Right forelimb (tissue), 1 donor: ENCODE data around the gene LKAAEAR1.
A peak's percentile ranks its signal among the peaks of the same experiment; 100 is the strongest.
"Not testable (repeated sequence)": the region's sequence is repeated elsewhere in the genome, so short reads cannot be mapped to it uniquely, and the experiment has no call there.

Experiments used
- DNase-seq: peaks from one replicate; pipeline ENCODE4 v3.0.0-alpha.2; 2018

The LKAAEAR1 gene, protein sequence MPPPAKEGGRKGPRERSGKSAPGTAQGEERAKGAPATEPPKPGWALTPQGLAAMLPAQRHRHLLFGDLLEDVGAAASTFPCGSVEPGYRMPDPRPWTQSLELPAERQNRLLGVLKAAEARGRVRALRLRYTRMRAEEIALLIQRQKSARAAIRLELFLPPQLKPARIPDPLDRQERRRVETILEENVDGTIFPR

DNA sequence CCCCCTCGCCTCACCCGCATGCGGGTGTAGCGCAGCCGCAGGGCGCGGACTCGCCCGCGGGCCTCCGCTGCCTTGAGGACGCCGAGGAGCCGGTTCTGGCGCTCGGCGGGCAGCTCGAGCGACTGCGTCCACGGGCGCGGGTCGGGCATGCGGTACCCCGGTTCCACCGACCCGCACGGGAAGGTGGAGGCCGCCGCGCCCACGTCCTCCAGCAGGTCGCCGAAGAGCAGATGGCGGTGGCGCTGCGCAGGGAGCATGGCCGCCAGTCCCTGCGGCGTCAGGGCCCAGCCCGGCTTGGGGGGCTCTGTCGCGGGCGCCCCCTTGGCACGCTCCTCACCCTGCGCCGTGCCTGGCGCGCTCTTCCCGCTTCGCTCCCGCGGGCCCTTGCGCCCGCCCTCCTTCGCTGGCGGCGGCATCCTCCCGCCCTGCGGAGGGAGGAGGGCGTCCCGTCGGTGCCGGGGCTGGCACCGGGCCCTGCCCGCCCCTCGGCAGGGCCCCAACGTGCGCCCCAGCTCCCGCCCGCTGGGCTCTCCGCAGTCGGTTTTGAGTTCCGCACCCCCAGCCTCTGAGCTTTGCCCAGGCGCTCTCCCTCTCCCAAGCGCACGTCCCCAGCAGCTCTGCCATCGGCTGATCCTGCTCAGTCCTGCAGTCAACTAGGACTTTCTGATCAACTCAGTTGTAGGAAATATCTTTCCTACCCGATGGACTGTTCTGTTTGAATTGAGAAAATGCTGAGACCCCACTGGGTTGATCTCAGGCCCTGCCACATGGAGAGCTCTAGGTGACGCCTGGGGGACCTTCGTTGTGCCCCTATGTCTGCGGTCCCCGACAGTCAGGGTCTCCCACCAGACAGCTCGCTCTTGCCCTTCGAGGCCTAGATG is at the start of gene LKAAEAR1:
Gene LKAAEAR1 (minus strand): TSS at position 595 of the 881 bp plus-strand sequence. CDS start 179 bp downstream, at position 416.
- no peak for DNase-seq

DNA sequence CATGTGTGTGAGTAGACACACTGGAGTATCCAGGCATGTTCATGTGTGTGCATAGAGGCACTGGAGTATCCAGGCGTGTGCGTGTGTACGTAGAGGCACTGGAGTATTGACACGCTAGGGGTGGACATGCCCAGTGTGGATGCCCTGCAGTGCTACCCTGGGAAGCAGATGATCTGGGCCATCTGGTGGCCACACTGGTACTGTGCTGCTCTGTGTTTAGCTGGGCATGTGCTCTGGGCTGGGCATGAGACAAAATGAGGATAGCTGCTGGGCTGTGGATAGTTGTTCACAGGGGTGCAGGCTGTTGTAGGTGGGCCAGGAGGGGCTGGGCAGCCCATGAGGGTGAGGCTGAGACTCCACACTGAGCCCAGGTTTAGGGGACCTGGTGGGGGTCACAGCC is 47.2 kb upstream of the LKAAEAR1 start:
- DNase-seq, result no peak

DNA sequence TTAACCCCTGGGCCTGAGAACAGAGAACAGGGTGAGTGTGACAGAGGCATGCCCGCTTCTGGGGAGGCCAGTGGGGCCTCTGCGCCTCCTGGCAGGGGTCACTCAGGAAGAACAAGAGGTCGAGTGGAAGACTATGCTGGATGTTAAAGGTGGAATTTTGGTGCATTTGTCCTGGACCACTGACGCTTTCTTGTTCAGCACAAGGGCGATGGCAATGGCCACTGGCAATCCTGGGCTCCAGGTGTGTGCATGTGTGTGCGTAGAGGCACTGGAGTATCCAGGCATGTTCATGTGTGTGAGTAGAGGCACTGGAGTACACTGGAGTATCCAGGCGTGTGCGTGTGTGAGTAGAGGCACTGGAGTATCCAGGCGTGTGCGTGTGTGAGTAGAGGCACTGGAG is 46.7 kb upstream of the LKAAEAR1 start:
- DNase-seq, result no peak

GRCh38 chr20:64130271-64130670 is 46.1 kb upstream of the LKAAEAR1 start:
- DNase-seq, result no peak

- no peak for DNase-seq
These were observed 45.1 kb upstream of the LKAAEAR1 start for GRCh38 chr20:64129146-64129782.

DNA sequence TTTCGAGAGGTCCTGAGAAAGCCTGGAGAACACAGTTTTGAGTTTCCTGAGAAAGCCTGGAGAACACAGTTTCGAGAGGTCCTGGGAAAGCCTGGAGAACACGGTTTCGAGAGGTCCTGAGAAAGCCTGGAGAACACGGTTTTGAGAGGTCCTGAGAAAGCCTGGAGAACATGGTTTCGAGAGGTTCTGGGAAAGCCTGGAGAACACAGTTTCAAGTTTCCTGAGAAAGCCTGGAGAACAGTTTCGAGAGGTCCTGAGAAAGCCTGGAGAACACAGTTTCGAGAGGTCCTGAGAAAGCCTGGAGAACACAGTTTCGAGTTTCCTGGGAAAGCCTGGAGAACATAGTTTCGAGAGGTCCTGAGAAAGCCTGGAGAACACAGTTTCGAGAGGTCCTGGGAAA is 39.3 kb upstream of the LKAAEAR1 start:
- not testable (repeated sequence) for DNase-seq

DNA sequence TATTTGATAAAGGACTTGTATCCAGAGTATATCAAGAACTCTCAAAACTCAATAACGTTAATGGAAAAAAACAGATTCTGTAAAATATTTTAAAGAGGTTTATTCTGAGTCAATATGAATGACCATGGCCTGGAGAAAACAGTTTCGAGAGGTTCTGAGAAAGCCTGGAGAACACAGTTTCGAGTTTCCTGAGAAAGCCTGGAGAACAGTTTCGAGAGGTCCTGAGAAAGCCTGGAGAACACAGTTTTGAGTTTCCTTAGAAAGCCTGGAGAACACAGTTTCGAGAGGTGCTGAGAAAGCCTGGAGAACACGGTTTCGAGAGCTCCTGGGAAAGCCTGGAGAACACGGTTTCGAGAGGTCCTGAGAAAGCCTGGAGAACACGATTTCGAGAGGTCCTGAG is 38.7 kb upstream of the LKAAEAR1 start:
- not testable (repeated sequence) for DNase-seq

DNA sequence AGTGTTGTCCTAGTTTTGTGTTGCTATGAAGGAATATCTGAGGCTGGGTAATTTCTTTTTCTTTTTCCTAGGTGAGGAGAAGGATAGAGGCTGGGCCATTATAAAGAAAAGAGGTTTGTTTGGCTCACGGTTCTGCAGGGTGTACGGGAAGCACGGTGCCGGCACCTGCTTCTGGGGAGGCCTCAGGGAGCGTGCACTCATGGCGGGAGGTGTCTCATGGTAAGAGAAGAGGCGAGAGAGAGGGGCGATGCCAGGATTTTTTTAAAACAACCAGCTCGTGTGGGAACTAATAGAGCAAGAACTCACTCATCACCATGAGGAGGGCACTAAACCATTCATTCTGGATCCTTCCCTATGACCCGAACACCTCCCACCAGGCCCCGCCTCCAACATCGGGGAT is 37.4 kb upstream of the LKAAEAR1 start:
- DNase-seq, result no peak

DNA sequence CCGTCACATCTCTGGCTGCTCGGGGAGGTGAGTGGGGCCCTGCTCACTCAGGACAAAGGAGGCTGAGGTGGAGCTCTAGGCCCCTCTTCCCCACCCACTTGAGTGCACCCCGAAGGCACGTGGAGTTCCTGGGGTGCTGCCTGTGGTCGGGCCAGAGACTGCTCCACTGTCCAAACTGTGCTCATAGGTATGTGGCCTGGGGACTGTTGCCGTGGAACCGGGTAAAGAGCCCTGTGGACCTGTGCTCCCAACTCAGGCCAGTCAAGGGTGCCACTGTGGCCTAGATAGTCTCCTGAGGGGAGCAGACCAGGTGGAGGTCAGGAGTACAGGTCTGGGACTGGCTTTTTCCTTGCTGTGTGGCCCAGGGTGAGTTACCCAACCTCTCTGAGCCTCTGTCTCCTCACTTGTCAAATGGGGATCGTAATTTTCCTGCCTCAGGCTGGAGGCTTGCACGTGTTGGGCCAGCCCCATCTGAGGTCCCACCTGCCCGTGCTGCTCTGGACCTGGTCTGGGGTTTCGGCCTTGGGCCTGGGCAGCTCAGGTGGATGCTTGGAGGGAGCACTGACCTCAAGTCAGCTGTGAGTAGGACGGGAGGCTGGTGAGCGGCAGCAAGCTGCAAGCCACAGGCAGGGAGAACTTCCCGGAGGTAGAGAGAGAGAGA is 35.6 kb upstream of the LKAAEAR1 start:
- no peak for DNase-seq

GRCh38 chr20:64119301-64119680 is 35.1 kb upstream of the LKAAEAR1 start:
- DNase-seq, result no peak

DNA sequence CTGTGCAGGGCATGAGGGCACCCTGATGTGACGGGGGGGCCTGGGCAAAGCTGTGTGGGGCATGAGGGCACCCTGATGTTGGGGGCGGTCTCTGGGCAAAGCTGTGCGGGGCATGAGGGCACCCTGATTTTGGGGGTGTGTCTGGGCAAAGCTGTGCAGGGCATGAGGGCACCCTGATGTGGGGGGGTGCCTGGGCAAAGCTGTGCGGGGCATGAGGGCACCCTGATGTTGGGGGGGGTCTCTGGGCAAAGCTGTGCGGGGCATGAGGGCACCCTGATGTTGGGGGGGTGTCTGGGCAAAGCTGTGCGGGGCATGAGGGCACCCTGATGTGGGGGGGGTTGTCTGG is 33.2 kb upstream of the LKAAEAR1 start:
- DNase-seq, result not testable (repeated sequence)

DNA sequence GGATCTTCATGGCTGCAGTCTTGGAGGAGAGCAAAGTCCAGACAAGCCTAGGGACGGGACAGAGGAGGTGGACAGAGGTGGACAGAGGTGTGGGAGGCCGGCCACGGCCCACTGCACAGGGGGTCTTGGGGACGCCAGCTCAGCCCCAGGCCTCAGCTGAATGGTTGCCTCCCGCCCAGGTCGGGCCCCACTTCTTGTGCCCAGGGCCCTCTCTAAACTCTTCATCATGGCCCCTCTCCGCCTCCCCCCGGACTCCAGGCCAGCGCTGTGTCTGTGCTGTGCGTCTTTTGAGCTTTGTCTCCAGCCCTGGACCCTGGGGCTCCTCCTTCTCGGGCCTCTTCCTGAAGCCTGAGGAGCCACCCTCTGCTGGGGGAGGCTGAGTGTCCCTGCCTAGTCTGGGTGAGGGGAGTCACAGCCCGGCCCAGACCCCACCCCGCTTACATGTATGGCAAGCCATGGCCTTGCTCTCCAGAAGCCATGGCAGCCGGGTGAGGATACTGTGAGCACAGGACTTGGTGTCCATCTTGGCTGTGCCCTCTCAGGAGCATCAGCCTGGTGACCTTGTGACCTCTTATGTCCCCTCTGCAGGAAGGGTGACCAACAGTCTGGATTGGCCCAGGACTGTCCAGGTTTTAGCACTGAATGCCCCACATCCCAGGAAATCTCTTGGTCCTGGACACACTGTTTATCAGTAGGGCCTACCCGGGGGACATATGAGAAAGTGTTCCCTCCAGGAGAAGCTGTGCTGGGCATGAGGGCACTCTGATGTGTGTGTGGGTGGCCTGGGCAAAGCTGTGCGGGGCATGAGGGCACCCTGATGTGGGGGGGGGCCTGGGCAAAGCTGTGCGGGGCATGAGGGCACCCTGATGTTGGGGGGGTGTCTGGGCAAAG is 32.6 kb upstream of the LKAAEAR1 start:
- DNase-seq, result peak; percentile 39

- no peak for DNase-seq
These were observed 31.8 kb upstream of the LKAAEAR1 start for GRCh38 chr20:64116016-64116415.

GRCh38 chr20:64115171-64115911 is 31.1 kb upstream of the LKAAEAR1 start:
- DNase-seq, result no peak

DNA sequence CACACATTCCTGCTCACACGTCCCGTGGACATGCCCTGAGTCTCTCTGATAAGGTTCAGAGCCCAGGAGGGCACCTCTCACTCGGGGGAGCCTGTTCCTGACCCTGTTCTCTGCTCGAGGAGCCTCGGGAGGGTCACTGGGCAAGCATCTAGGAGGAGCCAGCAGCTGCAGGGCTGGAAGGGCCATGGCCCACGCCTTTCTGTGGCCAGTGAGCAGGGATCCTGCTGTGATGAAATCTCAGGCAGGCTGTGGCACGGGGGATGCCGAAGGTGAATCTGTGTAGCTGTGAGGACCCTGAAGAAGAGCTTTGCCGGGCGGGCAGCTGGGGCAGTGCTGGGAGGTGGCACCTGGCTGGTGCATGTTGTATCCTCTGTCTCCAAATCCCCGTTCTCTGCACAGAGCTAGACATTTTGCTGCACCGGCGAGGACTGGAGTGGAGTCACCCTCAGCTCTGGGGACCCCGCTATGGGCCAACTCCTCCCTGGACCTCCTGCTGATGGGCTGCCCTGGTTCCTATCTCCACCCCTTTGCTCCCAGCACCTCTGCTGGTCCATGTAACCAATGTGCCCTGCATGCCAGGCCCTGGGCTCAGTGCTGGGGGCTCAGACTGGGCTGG is 30.3 kb upstream of the LKAAEAR1 start:
- DNase-seq, result peak; percentile 34

DNA sequence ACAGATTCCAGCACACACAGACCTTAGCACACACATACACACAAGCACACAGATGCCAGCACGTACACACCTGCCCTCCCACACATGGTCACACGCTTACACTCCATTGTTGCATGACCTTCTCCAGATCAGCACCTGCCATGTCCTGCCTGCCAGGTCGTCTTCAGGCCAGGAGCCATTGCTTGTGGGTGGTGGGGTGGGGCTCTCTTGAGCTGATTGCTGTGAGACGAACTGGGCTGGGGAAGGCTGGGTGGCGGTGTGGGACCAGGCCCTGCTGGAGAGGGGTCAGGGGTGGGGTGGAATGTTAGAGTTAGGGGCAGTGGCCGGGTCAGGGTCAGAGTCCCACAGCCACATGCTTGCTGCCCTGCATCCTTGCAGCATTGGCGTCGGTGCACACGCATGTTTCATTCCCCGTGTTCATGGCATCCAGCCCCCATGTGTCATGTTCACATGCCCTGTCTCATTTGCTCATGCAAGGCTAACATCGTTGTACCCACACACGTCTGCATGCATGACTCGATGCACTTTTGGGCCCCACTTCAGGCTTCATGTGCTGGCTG is 29.7 kb upstream of the LKAAEAR1 start:
- no peak for DNase-seq

DNA sequence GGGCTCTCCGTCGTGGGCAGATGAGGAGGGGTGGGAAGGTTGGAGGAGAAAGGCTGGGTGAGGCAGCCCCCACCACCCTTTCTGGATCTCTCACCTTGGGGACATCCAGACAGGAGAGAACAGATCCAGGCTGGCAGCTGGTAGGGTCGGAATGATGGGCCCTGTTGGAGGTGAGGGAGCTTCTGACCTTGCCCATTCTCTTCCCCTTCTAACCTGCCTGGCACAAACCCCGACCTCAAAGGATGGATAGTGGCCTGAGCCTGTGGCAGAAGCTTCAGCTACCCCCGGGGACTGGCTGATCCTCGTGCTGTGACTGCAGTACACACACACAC is 29.2 kb upstream of the LKAAEAR1 start:
- no peak for DNase-seq

DNA sequence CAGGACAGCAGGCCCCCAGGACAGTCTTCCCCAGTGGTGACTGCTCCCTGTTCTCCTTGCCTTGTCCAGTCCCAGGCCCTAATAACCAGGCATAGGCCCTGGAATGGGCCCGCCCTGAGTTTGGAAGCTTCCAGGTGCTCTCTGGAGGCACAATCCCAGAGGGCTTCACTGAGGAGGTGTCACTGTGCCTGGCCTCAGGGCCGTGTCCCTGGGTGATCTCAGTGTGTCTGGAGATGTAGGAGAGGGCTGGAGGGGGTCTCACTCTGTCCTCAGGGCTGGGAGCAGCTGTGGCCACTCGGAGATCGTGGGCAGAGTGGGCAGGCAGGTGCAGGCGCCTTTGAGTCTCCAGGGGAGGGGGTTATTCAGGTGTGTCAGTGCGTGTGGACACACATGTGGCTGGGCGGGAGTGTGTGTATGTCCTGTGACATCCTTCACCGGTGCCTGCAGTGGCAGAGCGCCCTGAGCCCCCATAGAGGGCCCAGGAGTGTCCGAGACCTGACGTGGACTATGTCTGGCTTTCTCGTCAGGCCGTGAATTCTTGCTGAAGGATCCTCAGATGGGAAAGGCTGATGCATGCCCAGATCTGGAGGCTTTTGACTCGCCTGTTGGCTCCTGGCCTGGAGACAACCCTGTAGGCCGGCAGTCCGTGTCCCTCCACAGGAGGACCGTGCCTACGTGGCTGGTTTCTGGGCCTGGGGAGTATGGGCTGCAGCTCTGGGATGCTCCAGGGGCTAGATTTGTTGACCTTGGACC is 28.7 kb upstream of the LKAAEAR1 start:
- DNase-seq, result peak; percentile 23

GRCh38 chr20:64111841-64112641 is 27.8 kb upstream of the LKAAEAR1 start:
- no peak for DNase-seq
